ENCODE data around the gene AMH.

DNA sequence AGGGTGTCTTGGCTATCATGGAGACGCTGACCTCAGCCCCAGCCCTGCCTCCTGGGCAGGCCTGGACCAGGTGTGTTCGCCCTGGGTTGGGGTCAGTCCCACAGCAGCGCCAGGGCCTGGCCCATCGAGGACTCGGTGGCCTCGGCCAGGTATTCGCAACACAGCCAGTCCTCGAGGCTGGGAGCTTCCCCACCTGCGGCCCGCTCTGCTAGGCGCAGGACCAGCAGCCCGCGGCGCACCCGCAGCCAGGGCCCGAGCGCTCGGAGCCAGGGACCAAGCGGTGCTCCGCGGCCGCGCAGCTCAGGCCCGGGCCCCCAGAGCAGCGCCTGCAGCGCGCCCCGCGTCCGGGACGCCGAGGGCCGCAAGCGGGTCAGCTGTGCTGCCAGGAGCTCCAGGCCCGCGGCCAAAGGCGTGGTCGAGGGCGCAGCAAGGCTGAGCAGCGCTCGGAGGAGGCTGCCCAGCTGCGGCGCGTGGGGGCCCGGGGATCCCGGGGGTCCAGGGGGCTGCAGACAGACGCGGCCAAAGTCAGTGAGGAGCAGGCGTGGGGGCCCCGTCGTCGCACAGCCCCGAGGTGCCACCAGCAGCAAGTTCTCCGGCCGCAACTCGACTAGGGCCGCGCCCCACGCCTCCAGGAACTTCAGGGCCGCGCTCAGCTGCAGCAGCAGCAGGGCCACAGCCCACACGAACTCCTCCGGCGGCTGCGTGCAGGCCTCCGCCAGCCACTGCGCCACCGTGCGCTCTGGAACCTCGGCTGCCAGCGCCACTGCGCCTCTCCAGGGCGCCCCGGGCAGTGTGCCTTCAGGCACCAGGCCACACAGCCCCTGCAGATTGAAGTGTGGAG is 26.7 kb downstream of the AMH start:
- TF ChIP-seq, protein P1, sequence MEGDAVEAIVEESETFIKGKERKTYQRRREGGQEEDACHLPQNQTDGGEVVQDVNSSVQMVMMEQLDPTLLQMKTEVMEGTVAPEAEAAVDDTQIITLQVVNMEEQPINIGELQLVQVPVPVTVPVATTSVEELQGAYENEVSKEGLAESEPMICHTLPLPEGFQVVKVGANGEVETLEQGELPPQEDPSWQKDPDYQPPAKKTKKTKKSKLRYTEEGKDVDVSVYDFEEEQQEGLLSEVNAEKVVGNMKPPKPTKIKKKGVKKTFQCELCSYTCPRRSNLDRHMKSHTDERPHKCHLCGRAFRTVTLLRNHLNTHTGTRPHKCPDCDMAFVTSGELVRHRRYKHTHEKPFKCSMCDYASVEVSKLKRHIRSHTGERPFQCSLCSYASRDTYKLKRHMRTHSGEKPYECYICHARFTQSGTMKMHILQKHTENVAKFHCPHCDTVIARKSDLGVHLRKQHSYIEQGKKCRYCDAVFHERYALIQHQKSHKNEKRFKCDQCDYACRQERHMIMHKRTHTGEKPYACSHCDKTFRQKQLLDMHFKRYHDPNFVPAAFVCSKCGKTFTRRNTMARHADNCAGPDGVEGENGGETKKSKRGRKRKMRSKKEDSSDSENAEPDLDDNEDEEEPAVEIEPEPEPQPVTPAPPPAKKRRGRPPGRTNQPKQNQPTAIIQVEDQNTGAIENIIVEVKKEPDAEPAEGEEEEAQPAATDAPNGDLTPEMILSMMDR (IDR thresholded peaks at IDR 0.05), result no peak
- TF ChIP-seq POLR2A (IDR thresholded peaks at IDR 0.05), result no peak

All from adrenal gland (tissue), 5 donors.